ENCODE data around the gene MLXIP.
A peak's percentile ranks its signal among the peaks of the same experiment; 100 is the strongest.

Gene MLXIP

GRCh38 chr12:122062832-122063693, 15.5 kb upstream of the MLXIP start (continued):
- TF ChIP-seq ZNF112 (tag by site-specific recombination; IDR thresholded peaks at IDR 0.05) (no peak), WT1 (tag by site-specific recombination; IDR thresholded peaks at IDR 0.05) (peak; percentile 94), ZNF311 (tag by site-specific recombination; IDR thresholded peaks at IDR 0.05; ENCODE audit: borderline replicate concordance) (no peak), FEZF1 (tag by site-specific recombination; IDR thresholded peaks at IDR 0.05) (peak; percentile 91), ZNF398 (tag by site-specific recombination; IDR thresholded peaks at IDR 0.05) (peak; percentile 82), ZBTB20 (tag by site-specific recombination; IDR thresholded peaks at IDR 0.05) (peak; percentile 53; the same call in 1 of the 2 replicates), SP7 (tag by site-specific recombination; IDR thresholded peaks at IDR 0.05) (peak; percentile 46; the same call in 1 of the 2 replicates), PRDM10 (tag by site-specific recombination; IDR thresholded peaks at IDR 0.05) (peak; percentile 62), ZXDB (tag by site-specific recombination; IDR thresholded peaks at IDR 0.05) (peak; percentile 34), ZNF366 (tag by site-specific recombination; conservative IDR thresholded peaks at IDR 0.05) (peak; percentile 74), PATZ1 (tag by site-specific recombination; IDR thresholded peaks at IDR 0.05) (peak; percentile 60), PRDM1 (tag by site-specific recombination; IDR thresholded peaks at IDR 0.05) (peak; percentile 93), ZNF629 (tag by site-specific recombination; IDR thresholded peaks at IDR 0.05) (0 out of 2 replicates have a peak, but pooled peaks have one; percentile 17), ZNF324 (tag by site-specific recombination; IDR thresholded peaks at IDR 0.05) (peak; percentile 16; the same call in 1 of the 2 replicates), ZNF571 (tag by site-specific recombination; IDR thresholded peaks at IDR 0.05) (no peak), ZNF362 (tag by site-specific recombination; IDR thresholded peaks at IDR 0.05) (peak; percentile 81), SP2 (tag by site-specific recombination; IDR thresholded peaks at IDR 0.05) (peak; percentile 95)

GRCh38 chr12:122063694-122064024, 14.9 kb upstream of the MLXIP start:
- peaks cover 22% of the 10 kb centered on the region for H3K4me1 ChIP-seq (ENCODE audit: control insufficient read depth, insufficient read depth, low read length)
- H3K4me3 ChIP-seq (ENCODE audit: low read depth, low read length): no peak overlapping the region
- POLR2A ChIA-PET: interaction anchor here (0.6 to 4.2 kb wide), 7 partner anchors 8 to 25 kb away, joined by 3 to 32 read pairs (median 4); partner anchors contain the start of gene MLXIP
- H3K9me3 ChIP-seq (ENCODE audit: control insufficient read depth, insufficient read depth, low read depth, low read length): no peaks in the 10 kb centered on the region
- CTCF ChIA-PET: interaction anchor here (0.5 to 3.6 kb wide), 17 partner anchors 9 to 262 kb away, joined by 3 to 31 read pairs (median 3); partner anchors contain the start of gene MLXIP
- peak overlapping the region; percentile 89 for H3K27ac ChIP-seq (ENCODE audit: extremely low read depth, low read depth, low read length)
- peaks cover 5 to 38% of the 10 kb centered on the region in 2 experiments for H3K36me3 ChIP-seq (ENCODE audit: control insufficient read depth in 2 of 2, insufficient read depth in 1 of 2, low read length in 2 of 2)
- no peak for TF ChIP-seq ZNF114 (tag by site-specific recombination; IDR thresholded peaks at IDR 0.05)
- TF ChIP-seq ZNF16 (tag by site-specific recombination; IDR thresholded peaks at IDR 0.05; ENCODE audit: low read depth): no peak
- no peak for TF ChIP-seq HIC1 (tag by site-specific recombination; IDR thresholded peaks at IDR 0.05)
- peak; percentile 86 for TF ChIP-seq SCRT1 (tag by site-specific recombination; IDR thresholded peaks at IDR 0.05; ENCODE audit: borderline replicate concordance)
- 0 out of 2 replicates have a peak, but pooled peaks have one; percentile 14 for TF ChIP-seq ZNF785 (tag by site-specific recombination; IDR thresholded peaks at IDR 0.05)
- TF ChIP-seq SCRT2 (tag by site-specific recombination; IDR thresholded peaks at IDR 0.05): peak; percentile 95
- peak; percentile 84; the same call in 1 of the 2 replicates for TF ChIP-seq EGR2 (tag by site-specific recombination; IDR thresholded peaks at IDR 0.05; ENCODE audit: low read depth)
- TF ChIP-seq ZNF341 (tag by site-specific recombination; IDR thresholded peaks at IDR 0.05; ENCODE audit: low read depth): peak; percentile 85

Measured in HEK293 (cell line).